ENCODE measurements around the gene ZNF556. TPM values are rescaled to one million over a fixed set of nuclear protein-coding genes. Genes with fewer than 3 reads are reported as not detected.

ZNF556 gene
- total and polyA plus RNA-seq, 12 donors: 0.01 to 0.04 (median 0.03) TPM; not detected in 9

DNA sequence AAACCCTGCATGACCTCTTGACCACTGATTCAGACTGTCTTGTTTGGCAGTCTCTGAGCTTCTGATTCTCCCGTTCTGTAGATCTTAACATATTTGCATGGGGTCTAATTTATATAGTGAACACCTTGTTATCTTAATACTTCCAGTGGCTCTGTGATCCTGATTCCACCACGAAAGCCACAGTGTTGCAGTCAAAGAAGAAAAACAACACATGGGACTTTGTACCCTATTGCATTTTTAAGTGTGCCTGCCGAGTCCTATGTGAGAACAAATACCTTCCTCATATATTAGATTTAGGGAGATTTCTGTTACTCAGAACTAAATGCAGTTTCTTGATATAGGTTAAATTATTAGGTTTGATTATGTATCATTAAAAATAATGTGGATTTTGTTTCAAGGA lies 12.3 kb upstream of the ZNF556 start:
- H3K36me3 ChIP-seq: peaks cover 19 to 87% (median 52%) of the 10 kb centered on the region in 9 donors
- intact Hi-C loops (cut with DNase I): no loop called here
- H3K27me3 ChIP-seq: no peaks in the 10 kb centered on the region
- WGBS, 2 donors: 98 to 99% methylated on average over 3 of the region's 3 CpGs
- peaks cover 0 to 100% (median 72%) of the 10 kb centered on the region in 11 donors for H3K9me3 ChIP-seq
- H3K4me1 ChIP-seq: no peaks in the 10 kb centered on the region
- ATAC-seq (no peak), DNase-seq (no peak)
- TF ChIP-seq, protein P1, sequence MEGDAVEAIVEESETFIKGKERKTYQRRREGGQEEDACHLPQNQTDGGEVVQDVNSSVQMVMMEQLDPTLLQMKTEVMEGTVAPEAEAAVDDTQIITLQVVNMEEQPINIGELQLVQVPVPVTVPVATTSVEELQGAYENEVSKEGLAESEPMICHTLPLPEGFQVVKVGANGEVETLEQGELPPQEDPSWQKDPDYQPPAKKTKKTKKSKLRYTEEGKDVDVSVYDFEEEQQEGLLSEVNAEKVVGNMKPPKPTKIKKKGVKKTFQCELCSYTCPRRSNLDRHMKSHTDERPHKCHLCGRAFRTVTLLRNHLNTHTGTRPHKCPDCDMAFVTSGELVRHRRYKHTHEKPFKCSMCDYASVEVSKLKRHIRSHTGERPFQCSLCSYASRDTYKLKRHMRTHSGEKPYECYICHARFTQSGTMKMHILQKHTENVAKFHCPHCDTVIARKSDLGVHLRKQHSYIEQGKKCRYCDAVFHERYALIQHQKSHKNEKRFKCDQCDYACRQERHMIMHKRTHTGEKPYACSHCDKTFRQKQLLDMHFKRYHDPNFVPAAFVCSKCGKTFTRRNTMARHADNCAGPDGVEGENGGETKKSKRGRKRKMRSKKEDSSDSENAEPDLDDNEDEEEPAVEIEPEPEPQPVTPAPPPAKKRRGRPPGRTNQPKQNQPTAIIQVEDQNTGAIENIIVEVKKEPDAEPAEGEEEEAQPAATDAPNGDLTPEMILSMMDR (IDR thresholded peaks at IDR 0.05): no peak
- no peak overlapping the region for H3K27ac ChIP-seq
- no peak overlapping the region for H3K4me3 ChIP-seq

DNA sequence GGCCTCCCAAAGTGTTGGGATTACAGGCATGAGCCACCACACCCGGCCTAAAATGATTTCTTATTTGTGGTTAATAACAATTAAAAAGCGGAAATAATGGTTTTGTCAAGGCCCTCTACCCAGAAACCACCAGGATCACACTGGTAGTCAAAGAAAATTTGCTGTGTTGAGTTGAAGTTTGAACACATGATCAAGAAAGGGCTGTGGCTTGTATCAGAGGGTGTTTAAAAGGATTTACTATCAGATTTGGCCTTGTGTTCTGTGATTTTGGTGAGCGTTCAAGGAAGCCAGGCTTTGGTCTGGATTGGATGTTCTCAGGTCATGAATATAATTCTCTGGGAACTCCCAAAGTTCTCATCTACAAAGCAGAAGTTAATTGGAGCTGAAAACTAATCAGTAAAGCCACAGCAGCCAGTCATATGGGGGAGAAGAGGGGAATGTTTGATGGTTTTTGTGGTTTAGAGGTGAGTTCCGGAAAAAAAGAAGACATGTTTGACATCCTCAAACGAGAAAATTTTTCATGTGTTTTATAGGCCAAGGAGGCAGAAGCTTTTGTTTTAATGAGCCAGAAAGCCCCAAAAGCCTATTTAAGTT lies 10.6 kb upstream of the ZNF556 start:
- H3K4me3 ChIP-seq: no peak overlapping the region
- peaks cover 0 to 100% (median 69%) of the 10 kb centered on the region in 11 donors for H3K9me3 ChIP-seq
- H3K27me3 ChIP-seq: no peaks in the 10 kb centered on the region
- ATAC-seq (no peak), DNase-seq (no peak)
- TF ChIP-seq, protein P1 (IDR thresholded peaks at IDR 0.05): no peak
- H3K36me3 ChIP-seq: peaks cover 13 to 70% (median 38%) of the 10 kb centered on the region in 9 donors
- WGBS, 2 donors: 94% methylated on average over 5 of the region's 5 CpGs
- no peaks in the 10 kb centered on the region for H3K4me1 ChIP-seq
- H3K27ac ChIP-seq: no peak overlapping the region
- intact Hi-C loops (cut with DNase I): no loop called here

GRCh38 chr19:2858864-2859263 lies 8.3 kb upstream of the ZNF556 start:
- intact Hi-C loops (cut with DNase I): no loop called here
- Histone ChIP-seq H3K9me3 (peaks cover 0 to 79% (median 46%) of the 10 kb centered on the region in 11 donors), H3K4me1 (no peaks in the 10 kb centered on the region), H3K27me3 (no peaks in the 10 kb centered on the region), H3K36me3 (peaks cover 0 to 47% (median 15%) of the 10 kb centered on the region in 9 donors), H3K4me3 (no peak overlapping the region), H3K27ac (no peak overlapping the region)
- WGBS, 2 donors: 63 to 69% methylated on average over 27 of the region's 27 CpGs
- TF ChIP-seq, protein P1 (IDR thresholded peaks at IDR 0.05): no peak
- DNase-seq (no peak), ATAC-seq (peak in 2 of 8 donors; percentile 31 to 50)

DNA sequence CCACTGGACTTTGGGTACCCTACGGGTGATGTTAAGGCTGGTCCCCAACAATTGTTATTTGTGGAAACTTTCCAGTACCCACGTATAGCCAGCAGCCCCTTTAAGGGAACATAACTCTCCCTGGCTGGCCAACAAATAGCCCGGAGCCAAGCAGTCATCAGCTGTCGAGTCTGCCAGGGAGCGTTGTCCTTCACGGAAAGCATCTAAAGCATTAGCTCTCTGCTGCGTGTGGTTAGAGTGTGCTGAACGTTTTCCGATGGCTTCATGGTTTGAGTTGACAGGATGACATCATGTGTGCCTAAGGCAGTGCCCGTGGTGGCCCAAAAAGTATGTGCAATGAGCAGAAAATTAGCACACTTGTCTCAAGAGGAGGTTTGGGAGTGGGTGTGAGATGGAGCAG lies 3.3 kb upstream of the ZNF556 start:
- 61 to 66% methylated on average over 10 of the region's 10 CpGs for WGBS, 2 donors
- H3K27ac ChIP-seq: no peak overlapping the region
- peaks cover 0 to under 1% (median 0%) of the 10 kb centered on the region in 9 donors for H3K36me3 ChIP-seq
- intact Hi-C loops (cut with DNase I): no loop called here
- ATAC-seq: peak in 3 of 8 donors; percentile 36 to 67 (median 48)
- DNase-seq: no peak
- H3K9me3 ChIP-seq: peaks cover 0 to 29% (median 6%) of the 10 kb centered on the region in 11 donors
- no peaks in the 10 kb centered on the region for H3K4me1 ChIP-seq
- H3K4me3 ChIP-seq: no peak overlapping the region
- TF ChIP-seq, protein P1 (IDR thresholded peaks at IDR 0.05): no peak
- no peaks in the 10 kb centered on the region for H3K27me3 ChIP-seq

All from heart right ventricle (tissue), 16 donors.